MM.1S (cell line): ENCODE data around the gene COL26A1.
"Not testable (repeated sequence)": the region's sequence is repeated elsewhere in the genome, so short reads cannot be mapped to it uniquely, and the experiment has no call there.

Experiments
- DNase-seq: peaks from one replicate; pipeline ENCODE4 v3.0.0-alpha.2; 2015
- H2AFZ ChIP-seq: fragments of 300-600 bp; sonication (generic); 2 replicates; pipeline ENCODE4 v1.6.0; 2016; ENCODE audit warnings: antibody characterized with exemption, low read length
- H3F3A ChIP-seq: fragments of 300-600 bp; sonication (generic); 2 replicates; pipeline ENCODE4 v1.6.1; 2016; ENCODE audit warnings: mild to moderate bottlenecking, antibody characterized with exemption, low read length, moderate library complexity, mixed read lengths; ENCODE audit not compliant: insufficient read depth
- H3K27ac ChIP-seq: fragments of 300-600 bp; sonication (generic); 2 replicates; pipeline ENCODE4 v1.5.1; 2016; ENCODE audit warnings: mild to moderate bottlenecking, low read length
- H3K27me3 ChIP-seq: fragments of 300-600 bp; sonication (generic); replicated peaks from 2 replicates; pipeline ENCODE4 v1.6.0; 2016; ENCODE audit warnings: low read length; ENCODE audit not compliant: insufficient read depth
- H3K36me3 ChIP-seq: fragments of 300-600 bp; sonication (generic); replicated peaks from 2 replicates; pipeline ENCODE4 v1.6.1; 2016; ENCODE audit warnings: mild to moderate bottlenecking, low read length, mixed read lengths; ENCODE audit not compliant: insufficient read depth
- H3K4me1 ChIP-seq: fragments of 300-600 bp; sonication (generic); 2 replicates; pipeline ENCODE4 v1.6.1; 2016; ENCODE audit warnings: low read length, mixed read lengths
- H3K4me2 ChIP-seq: fragments of 300-600 bp; sonication (generic); 2 replicates; pipeline ENCODE4 v1.6.0; 2016; ENCODE audit warnings: low read depth, low read length
- H3K4me3 ChIP-seq: fragments of 300-600 bp; sonication (generic); 2 replicates; pipeline ENCODE4 v1.5.1; 2016; ENCODE audit warnings: low read length, mixed read lengths
- H3K79me2 ChIP-seq: fragments of 300-600 bp; sonication (generic); 2 replicates; pipeline ENCODE4 v1.6.1; 2016; ENCODE audit warnings: mixed run types, low read length, mixed read lengths
- H3K9ac ChIP-seq: fragments of 300-600 bp; sonication (generic); 2 replicates; pipeline ENCODE4 v1.6.1; 2016; ENCODE audit warnings: low read length, mixed read lengths
- H3K9me2 ChIP-seq: fragments of 300-600 bp; sonication (generic); replicated peaks from 2 replicates; pipeline ENCODE4 v1.6.1; 2016; ENCODE audit warnings: mild to moderate bottlenecking, low read length, mixed read lengths; ENCODE audit not compliant: insufficient read depth
- H3K9me3 ChIP-seq: fragments of 300-600 bp; sonication (generic); replicated peaks from 2 replicates; pipeline ENCODE4 v1.6.1; 2016; ENCODE audit warnings: mild to moderate bottlenecking, low read length, mixed read lengths; ENCODE audit not compliant: insufficient read depth
- H4K20me1 ChIP-seq: fragments of 300-600 bp; sonication (generic); 2 replicates; pipeline ENCODE4 v1.6.1; 2016; ENCODE audit warnings: mild to moderate bottlenecking, low read length, moderate library complexity, mixed read lengths; ENCODE audit not compliant: insufficient read depth
- EZH2 ChIP-seq: fragments of 300-600 bp; sonication (generic); optimal IDR thresholded peaks from 2 replicates; pipeline ENCODE3; 2017; ENCODE audit warnings: low read depth, mild to moderate bottlenecking, antibody characterized with exemption, low read length, mixed read lengths
- EZH2phosphoT487 ChIP-seq: fragments of 300-600 bp; sonication (generic); IDR thresholded peaks from 2 replicates; pipeline ENCODE4 v1.6.1; 2018; ENCODE audit warnings: antibody characterized with exemption, low read length
- TF ChIP-seq, protein P1 (sequence below): fragments of 300-600 bp; sonication (generic); IDR thresholded peaks from 2 replicates; pipeline ENCODE4 v1.5.1; 2016; ENCODE audit warnings: antibody characterized with exemption, low read length, mixed read lengths

COL26A1 gene

GRCh38 chr7:101560856-101561255 lies 198.2 kb downstream of the COL26A1 start:
- no peak overlapping the region for H2AFZ ChIP-seq
- peaks cover 87% of the 10 kb centered on the region for H3K27me3 ChIP-seq
- H3K9me2 ChIP-seq: no peaks in the 10 kb centered on the region
- H3K4me3 ChIP-seq: no peak overlapping the region
- no peak for DNase-seq
- H3K36me3 ChIP-seq: no peaks in the 10 kb centered on the region
- no peak for TF ChIP-seq EZH2phosphoT487
- TF ChIP-seq EZH2: no peak
- TF ChIP-seq, protein P1, sequence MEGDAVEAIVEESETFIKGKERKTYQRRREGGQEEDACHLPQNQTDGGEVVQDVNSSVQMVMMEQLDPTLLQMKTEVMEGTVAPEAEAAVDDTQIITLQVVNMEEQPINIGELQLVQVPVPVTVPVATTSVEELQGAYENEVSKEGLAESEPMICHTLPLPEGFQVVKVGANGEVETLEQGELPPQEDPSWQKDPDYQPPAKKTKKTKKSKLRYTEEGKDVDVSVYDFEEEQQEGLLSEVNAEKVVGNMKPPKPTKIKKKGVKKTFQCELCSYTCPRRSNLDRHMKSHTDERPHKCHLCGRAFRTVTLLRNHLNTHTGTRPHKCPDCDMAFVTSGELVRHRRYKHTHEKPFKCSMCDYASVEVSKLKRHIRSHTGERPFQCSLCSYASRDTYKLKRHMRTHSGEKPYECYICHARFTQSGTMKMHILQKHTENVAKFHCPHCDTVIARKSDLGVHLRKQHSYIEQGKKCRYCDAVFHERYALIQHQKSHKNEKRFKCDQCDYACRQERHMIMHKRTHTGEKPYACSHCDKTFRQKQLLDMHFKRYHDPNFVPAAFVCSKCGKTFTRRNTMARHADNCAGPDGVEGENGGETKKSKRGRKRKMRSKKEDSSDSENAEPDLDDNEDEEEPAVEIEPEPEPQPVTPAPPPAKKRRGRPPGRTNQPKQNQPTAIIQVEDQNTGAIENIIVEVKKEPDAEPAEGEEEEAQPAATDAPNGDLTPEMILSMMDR: no peak
- H3K9ac ChIP-seq: no peak overlapping the region
- no peaks in the 10 kb centered on the region for H4K20me1 ChIP-seq
- no peak overlapping the region for H3K4me2 ChIP-seq
- H3K9me3 ChIP-seq: no peaks in the 10 kb centered on the region
- no peaks in the 10 kb centered on the region for H3K79me2 ChIP-seq
- no peaks in the 10 kb centered on the region for H3K4me1 ChIP-seq
- H3F3A ChIP-seq: no peaks in the 10 kb centered on the region
- H3K27ac ChIP-seq: no peak overlapping the region

DNA sequence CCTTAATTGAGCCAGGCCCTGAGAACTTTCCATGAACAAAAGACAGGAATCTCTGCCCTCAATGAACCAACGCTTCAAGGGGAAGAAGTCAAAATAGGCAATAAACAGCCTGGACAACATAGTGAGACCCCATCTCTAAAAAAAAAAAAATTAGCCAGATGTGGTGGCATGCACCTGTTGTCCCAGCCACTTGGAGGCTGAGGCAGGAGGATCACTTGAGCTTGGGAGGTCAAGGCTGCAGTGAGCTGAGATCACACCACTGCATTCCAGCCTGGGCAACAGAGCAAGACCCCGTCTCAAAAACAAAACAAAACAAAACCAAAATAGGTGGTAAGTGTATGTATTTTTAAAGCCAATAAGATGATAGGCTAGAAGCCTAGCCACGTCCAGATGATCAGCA lies 198.6 kb downstream of the COL26A1 start:
- not testable (repeated sequence) for H4K20me1 ChIP-seq, H3K4me3 ChIP-seq, H3K9me3 ChIP-seq, DNase-seq, H3K79me2 ChIP-seq, H3K9me2 ChIP-seq, H3K4me2 ChIP-seq, H3K27ac ChIP-seq, H2AFZ ChIP-seq, H3F3A ChIP-seq, H3K36me3 ChIP-seq, H3K4me1 ChIP-seq, H3K9ac ChIP-seq
- peaks cover 84% of the 10 kb centered on the region for H3K27me3 ChIP-seq

DNA sequence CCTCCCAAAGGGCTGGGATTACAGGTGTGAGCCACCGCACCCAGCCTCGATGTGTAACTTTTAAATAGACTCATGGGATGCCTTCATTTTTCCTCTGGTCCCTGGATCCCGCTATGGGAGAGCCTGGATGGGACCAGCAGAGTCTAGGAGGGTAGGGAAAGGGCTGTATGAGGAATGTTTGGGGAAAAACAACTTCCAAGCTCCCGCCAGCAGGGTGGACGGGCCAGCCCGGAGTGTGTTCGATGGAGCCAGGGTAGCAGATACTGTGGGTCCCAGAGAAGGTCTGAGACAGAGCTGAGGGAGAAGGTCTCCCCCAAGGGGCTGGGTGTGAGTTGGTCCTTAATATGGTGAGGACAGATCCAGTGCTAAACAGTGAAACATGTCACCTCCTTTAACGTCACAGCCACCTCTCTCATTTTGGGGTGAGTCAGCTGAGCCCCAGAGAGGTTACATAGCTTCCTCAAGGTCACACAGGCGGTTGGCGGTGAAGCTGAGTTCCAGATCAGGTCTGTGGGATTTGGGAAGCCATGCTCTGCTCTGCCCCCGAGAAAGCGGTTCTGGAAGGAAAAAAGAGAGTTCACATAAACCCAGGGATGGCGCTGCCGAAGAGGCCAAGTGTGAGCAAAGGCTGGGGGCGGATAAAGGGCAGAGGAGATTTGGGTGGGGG lies 200.0 kb downstream of the COL26A1 start:
- no peak for DNase-seq

More for the DNA sequence above, 200.0 kb downstream of the COL26A1 start:
- no peak overlapping the region for H2AFZ ChIP-seq
- no peaks in the 10 kb centered on the region for H3K79me2 ChIP-seq
- TF ChIP-seq, protein P1: no peak
- TF ChIP-seq EZH2 (no peak), EZH2phosphoT487 (no peak)
- H3K9ac ChIP-seq: no peak overlapping the region
- no peaks in the 10 kb centered on the region for H3K9me2 ChIP-seq
- H3K4me3 ChIP-seq: no peak overlapping the region
- no peaks in the 10 kb centered on the region for H3F3A ChIP-seq
- no peaks in the 10 kb centered on the region for H3K4me1 ChIP-seq
- no peak overlapping the region for H3K4me2 ChIP-seq
- H3K27me3 ChIP-seq: peaks cover 76% of the 10 kb centered on the region
- H3K27ac ChIP-seq: no peak overlapping the region
- no peaks in the 10 kb centered on the region for H4K20me1 ChIP-seq
- no peaks in the 10 kb centered on the region for H3K9me3 ChIP-seq
- no peaks in the 10 kb centered on the region for H3K36me3 ChIP-seq
